ENCODE measurements around the gene GGT1. TPM values are rescaled to one million over a fixed set of nuclear protein-coding genes. Genes with fewer than 3 reads are reported as not detected.
"Not testable (repeated sequence)": the region's sequence is repeated elsewhere in the genome, so short reads cannot be mapped to it uniquely, and the experiment has no call there.

GGT1 gene
- total RNA-seq, 1 experiment from 2014 or later, result 2.2 TPM

DNA sequence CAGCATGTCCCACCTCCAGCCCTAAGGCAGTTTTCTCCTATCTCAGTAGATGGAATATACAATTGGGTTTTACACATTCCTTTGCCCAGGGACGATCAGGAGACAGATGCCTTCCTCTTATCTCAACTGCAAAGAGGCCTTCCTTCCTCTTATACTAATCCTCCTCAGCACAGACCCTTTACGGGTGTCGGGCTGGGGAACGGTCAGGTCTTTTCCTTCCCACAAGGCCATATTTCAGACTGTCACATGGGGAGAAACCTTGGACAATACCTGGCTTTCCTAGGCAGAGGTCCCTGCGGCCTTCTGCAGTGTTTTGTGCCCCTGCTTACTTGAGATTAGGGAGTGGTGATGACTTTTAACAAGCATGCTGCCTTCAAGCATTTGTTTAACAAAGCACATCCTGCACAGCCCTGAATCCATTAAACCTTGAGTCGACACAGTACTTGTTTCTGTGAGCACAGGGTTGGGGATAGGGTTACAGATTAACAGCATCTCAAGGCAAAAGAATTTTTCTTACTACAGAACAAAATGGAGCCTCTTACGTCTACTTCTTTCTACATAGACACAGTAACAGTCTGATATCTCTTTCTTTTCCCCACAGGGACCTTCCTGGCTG lies 27.9 kb downstream of the GGT1 start:
- CTCF ChIA-PET; intact Hi-C loops (cut with micrococcal nuclease): not testable (repeated sequence)

GRCh38 chr22:24631430-24632122 lies 28.6 kb downstream of the GGT1 start:
- H3K9me2 ChIP-seq (replicated peaks; ENCODE audit: low read length); H3K9ac ChIP-seq (ENCODE audit: low read length); H3K9me3 ChIP-seq (ENCODE audit: low read length); H3K4me1 ChIP-seq (ENCODE audit: insufficient read depth, low read length); H3K79me2 ChIP-seq (ENCODE audit: low read length); H3K27me3 ChIP-seq (ENCODE audit: low read length); H3K27ac ChIP-seq (ENCODE audit: low read length); DNase-seq; H3K4me2 ChIP-seq (ENCODE audit: low read length); CTCF ChIA-PET; BruUV-seq (replicated peaks); POLR2A ChIA-PET (ENCODE audit: unreplicated experiment); H3K4me3 ChIP-seq (ENCODE audit: low read length); intact Hi-C loops (cut with micrococcal nuclease); H4K20me1 ChIP-seq (ENCODE audit: low read length); ATAC-seq; H3F3A ChIP-seq (ENCODE audit: low read length, unreplicated experiment); H3K36me3 ChIP-seq (ENCODE audit: low read depth, low read length); H2AFZ ChIP-seq (ENCODE audit: low read length): not testable (repeated sequence)

More for the DNA sequence above, 27.9 kb downstream of the GGT1 start:
- H4K20me1 ChIP-seq (ENCODE audit: low read length); BruUV-seq (replicated peaks); H3K27ac ChIP-seq (ENCODE audit: low read length); H3K79me2 ChIP-seq (ENCODE audit: low read length); H3K4me3 ChIP-seq (ENCODE audit: low read length); H2AFZ ChIP-seq (ENCODE audit: low read length); H3K27me3 ChIP-seq (ENCODE audit: low read length); H3K4me1 ChIP-seq (ENCODE audit: insufficient read depth, low read length); POLR2A ChIA-PET (ENCODE audit: unreplicated experiment); H3K9me3 ChIP-seq (ENCODE audit: low read length); H3K36me3 ChIP-seq (ENCODE audit: low read depth, low read length); DNase-seq; H3K9ac ChIP-seq (ENCODE audit: low read length); ATAC-seq; H3K9me2 ChIP-seq (replicated peaks; ENCODE audit: low read length); H3K4me2 ChIP-seq (ENCODE audit: low read length); H3F3A ChIP-seq (ENCODE audit: low read length, unreplicated experiment): not testable (repeated sequence)

DNA sequence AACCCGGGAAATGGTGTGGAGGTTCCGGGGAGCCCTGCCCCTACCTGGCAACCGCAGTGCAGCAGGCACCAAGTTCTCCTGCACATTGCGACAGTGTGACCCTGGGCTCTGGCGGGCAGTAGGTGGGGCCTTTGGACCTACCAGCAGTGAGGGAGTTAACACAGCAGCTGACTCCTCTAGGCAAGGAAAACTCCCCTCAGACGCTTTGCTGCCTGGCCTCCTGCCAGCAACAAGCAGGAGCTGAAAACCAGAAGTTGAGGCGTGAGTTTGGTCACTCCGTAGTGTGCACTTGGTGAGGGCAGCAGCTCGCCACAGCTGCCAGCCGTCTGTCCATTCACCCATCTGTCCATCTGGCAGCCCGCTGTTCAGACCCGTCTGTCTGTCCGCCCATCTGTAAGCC lies 29.6 kb downstream of the GGT1 start:
- H3K9me2 ChIP-seq (replicated peaks; ENCODE audit: low read length); intact Hi-C loops (cut with micrococcal nuclease); DNase-seq; ATAC-seq; H3K9me3 ChIP-seq (ENCODE audit: low read length); H3K4me2 ChIP-seq (ENCODE audit: low read length); POLR2A ChIA-PET (ENCODE audit: unreplicated experiment); H3K36me3 ChIP-seq (ENCODE audit: low read depth, low read length); H3K9ac ChIP-seq (ENCODE audit: low read length); H3K27ac ChIP-seq (ENCODE audit: low read length); H4K20me1 ChIP-seq (ENCODE audit: low read length); BruUV-seq (replicated peaks); H3K4me1 ChIP-seq (ENCODE audit: insufficient read depth, low read length); H3K27me3 ChIP-seq (ENCODE audit: low read length); H3K79me2 ChIP-seq (ENCODE audit: low read length); CTCF ChIA-PET; H3K4me3 ChIP-seq (ENCODE audit: low read length); H2AFZ ChIP-seq (ENCODE audit: low read length); H3F3A ChIP-seq (ENCODE audit: low read length, unreplicated experiment): not testable (repeated sequence)

GRCh38 chr22:24633231-24634023 lies 30.4 kb downstream of the GGT1 start:
- H3K79me2 ChIP-seq (ENCODE audit: low read length); H3K9me2 ChIP-seq (replicated peaks; ENCODE audit: low read length); BruUV-seq (replicated peaks); H3K27me3 ChIP-seq (ENCODE audit: low read length); H3K9me3 ChIP-seq (ENCODE audit: low read length); H3K27ac ChIP-seq (ENCODE audit: low read length); DNase-seq; intact Hi-C loops (cut with micrococcal nuclease); H3F3A ChIP-seq (ENCODE audit: low read length, unreplicated experiment); H4K20me1 ChIP-seq (ENCODE audit: low read length); H3K4me3 ChIP-seq (ENCODE audit: low read length); CTCF ChIA-PET; H2AFZ ChIP-seq (ENCODE audit: low read length); H3K9ac ChIP-seq (ENCODE audit: low read length); H3K4me2 ChIP-seq (ENCODE audit: low read length); ATAC-seq; H3K36me3 ChIP-seq (ENCODE audit: low read depth, low read length); H3K4me1 ChIP-seq (ENCODE audit: insufficient read depth, low read length); POLR2A ChIA-PET (ENCODE audit: unreplicated experiment): not testable (repeated sequence)

- H3K9me2 ChIP-seq (replicated peaks; ENCODE audit: low read length); H4K20me1 ChIP-seq (ENCODE audit: low read length); H3K36me3 ChIP-seq (ENCODE audit: low read depth, low read length); H3K79me2 ChIP-seq (ENCODE audit: low read length); H3K4me3 ChIP-seq (ENCODE audit: low read length); intact Hi-C loops (cut with micrococcal nuclease); H3K4me2 ChIP-seq (ENCODE audit: low read length); H3K27ac ChIP-seq (ENCODE audit: low read length); BruUV-seq (replicated peaks); H3K4me1 ChIP-seq (ENCODE audit: insufficient read depth, low read length); POLR2A ChIA-PET (ENCODE audit: unreplicated experiment); DNase-seq; CTCF ChIA-PET; H3K27me3 ChIP-seq (ENCODE audit: low read length); H3K9ac ChIP-seq (ENCODE audit: low read length); H3K9me3 ChIP-seq (ENCODE audit: low read length); ATAC-seq; H3F3A ChIP-seq (ENCODE audit: low read length, unreplicated experiment); H2AFZ ChIP-seq (ENCODE audit: low read length): not testable (repeated sequence)
Measured at GRCh38 chr22:24634776-24635389, 31.9 kb downstream of the GGT1 start.

DNA sequence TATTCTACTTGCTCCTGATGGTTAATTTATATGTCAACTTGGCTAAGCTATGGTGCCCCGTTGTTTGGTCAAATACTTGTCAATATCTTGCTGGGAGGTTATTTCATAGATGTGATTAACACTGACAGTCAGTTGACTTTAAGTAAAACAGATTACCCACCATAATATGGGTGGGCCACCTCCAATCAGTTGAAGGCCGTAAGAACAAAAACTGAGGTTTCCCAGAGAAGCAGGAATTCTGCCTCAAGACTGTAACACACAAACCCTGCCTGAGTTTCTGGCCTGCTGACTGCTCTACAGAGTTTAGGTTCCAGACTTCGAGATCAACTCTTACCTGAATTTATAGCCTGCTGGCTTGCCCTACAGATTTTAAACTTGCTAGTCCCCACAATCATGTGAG lies 33.5 kb downstream of the GGT1 start:
- H3K79me2 ChIP-seq (ENCODE audit: low read length); H3K4me3 ChIP-seq (ENCODE audit: low read length); H3K27me3 ChIP-seq (ENCODE audit: low read length); H3K9ac ChIP-seq (ENCODE audit: low read length); H3K36me3 ChIP-seq (ENCODE audit: low read depth, low read length); H3K4me1 ChIP-seq (ENCODE audit: insufficient read depth, low read length); H3K4me2 ChIP-seq (ENCODE audit: low read length); H3K9me2 ChIP-seq (replicated peaks; ENCODE audit: low read length); POLR2A ChIA-PET (ENCODE audit: unreplicated experiment); H2AFZ ChIP-seq (ENCODE audit: low read length); H3K27ac ChIP-seq (ENCODE audit: low read length); CTCF ChIA-PET; ATAC-seq; H3K9me3 ChIP-seq (ENCODE audit: low read length); DNase-seq; BruUV-seq (replicated peaks); H4K20me1 ChIP-seq (ENCODE audit: low read length); intact Hi-C loops (cut with micrococcal nuclease); H3F3A ChIP-seq (ENCODE audit: low read length, unreplicated experiment): not testable (repeated sequence)
